PFSK-1 (cell line): ENCODE results near the gene LDLRAD4.

Experiments used
- POLR2AphosphoS5 ChIP-seq: IDR thresholded peaks from 2 replicates; pipeline ENCODE4 v1.6.1; 2012; ENCODE audit warnings: low read depth, mild to moderate bottlenecking, control low read depth, low read length, moderate library complexity
- SIN3A ChIP-seq: IDR thresholded peaks from 2 replicates; pipeline ENCODE4 v1.6.1; 2012; ENCODE audit warnings: mild to moderate bottlenecking, low read length, moderate library complexity, borderline replicate concordance; ENCODE audit not compliant: insufficient read depth
- TAF1 ChIP-seq: IDR thresholded peaks from 2 replicates; pipeline ENCODE4 v1.6.1; 2012; ENCODE audit warnings: low read length, control low read depth, borderline replicate concordance; ENCODE audit not compliant: insufficient read depth
- TF ChIP-seq, protein P1 (sequence below), 2 experiments: IDR thresholded peaks; 2 replicates each; pipeline versions ENCODE4 v1.6.1 to v1.8.0; 2011 to 2012; ENCODE audit warnings: low read depth in 2 of 2, low read length in 2 of 2, control low read depth in 1 of 2, inconsistent platforms in 1 of 2, mild to moderate bottlenecking in 1 of 2, moderate library complexity in 1 of 2; ENCODE audit not compliant: insufficient read depth in 1 of 2

DNA sequence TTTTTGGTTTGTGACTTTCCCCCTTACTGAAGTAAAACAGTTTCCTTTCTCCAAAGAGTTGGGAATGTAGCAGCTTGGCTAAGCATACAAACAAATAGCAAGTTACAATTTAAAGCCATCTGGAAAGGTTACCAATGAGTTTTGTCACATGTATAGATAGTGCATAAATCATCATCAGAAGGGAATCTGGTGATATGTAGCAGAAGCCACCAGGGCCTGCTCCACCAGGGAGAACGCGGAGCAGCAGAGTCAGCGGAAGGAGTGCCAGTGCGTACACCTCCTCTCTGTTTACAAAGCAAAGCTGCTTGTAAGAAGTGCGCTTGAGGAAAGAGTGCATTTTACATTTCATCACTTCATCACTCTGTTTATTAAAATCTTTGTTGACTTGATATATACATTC is 267.7 kb downstream of the LDLRAD4 start:
- no peak for TF ChIP-seq POLR2AphosphoS5
- TF ChIP-seq TAF1, result no peak
- TF ChIP-seq, protein P1, sequence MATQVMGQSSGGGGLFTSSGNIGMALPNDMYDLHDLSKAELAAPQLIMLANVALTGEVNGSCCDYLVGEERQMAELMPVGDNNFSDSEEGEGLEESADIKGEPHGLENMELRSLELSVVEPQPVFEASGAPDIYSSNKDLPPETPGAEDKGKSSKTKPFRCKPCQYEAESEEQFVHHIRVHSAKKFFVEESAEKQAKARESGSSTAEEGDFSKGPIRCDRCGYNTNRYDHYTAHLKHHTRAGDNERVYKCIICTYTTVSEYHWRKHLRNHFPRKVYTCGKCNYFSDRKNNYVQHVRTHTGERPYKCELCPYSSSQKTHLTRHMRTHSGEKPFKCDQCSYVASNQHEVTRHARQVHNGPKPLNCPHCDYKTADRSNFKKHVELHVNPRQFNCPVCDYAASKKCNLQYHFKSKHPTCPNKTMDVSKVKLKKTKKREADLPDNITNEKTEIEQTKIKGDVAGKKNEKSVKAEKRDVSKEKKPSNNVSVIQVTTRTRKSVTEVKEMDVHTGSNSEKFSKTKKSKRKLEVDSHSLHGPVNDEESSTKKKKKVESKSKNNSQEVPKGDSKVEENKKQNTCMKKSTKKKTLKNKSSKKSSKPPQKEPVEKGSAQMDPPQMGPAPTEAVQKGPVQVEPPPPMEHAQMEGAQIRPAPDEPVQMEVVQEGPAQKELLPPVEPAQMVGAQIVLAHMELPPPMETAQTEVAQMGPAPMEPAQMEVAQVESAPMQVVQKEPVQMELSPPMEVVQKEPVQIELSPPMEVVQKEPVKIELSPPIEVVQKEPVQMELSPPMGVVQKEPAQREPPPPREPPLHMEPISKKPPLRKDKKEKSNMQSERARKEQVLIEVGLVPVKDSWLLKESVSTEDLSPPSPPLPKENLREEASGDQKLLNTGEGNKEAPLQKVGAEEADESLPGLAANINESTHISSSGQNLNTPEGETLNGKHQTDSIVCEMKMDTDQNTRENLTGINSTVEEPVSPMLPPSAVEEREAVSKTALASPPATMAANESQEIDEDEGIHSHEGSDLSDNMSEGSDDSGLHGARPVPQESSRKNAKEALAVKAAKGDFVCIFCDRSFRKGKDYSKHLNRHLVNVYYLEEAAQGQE (IDR thresholded peaks at IDR 0.05; ENCODE audit: insufficient read depth in 1 of 2, low read depth in 2 of 2, low read length in 2 of 2), result no peak
- TF ChIP-seq SIN3A, result no peak
